Measurements from ENCODE around the gene FMNL1. TPM values are rescaled to one million over a fixed set of nuclear protein-coding genes. Genes with fewer than 3 reads are reported as not detected.

FMNL1 gene
- total and polyA plus RNA-seq, 3 donors from 2014 or later = 11.1 to 15.8 (median 13.9) TPM

- no peak overlapping the region for H3K4me3 ChIP-seq
- H3K27ac ChIP-seq = no peak overlapping the region
- H3K9me3 ChIP-seq = no peaks in the 10 kb centered on the region
- TF ChIP-seq, protein P1, sequence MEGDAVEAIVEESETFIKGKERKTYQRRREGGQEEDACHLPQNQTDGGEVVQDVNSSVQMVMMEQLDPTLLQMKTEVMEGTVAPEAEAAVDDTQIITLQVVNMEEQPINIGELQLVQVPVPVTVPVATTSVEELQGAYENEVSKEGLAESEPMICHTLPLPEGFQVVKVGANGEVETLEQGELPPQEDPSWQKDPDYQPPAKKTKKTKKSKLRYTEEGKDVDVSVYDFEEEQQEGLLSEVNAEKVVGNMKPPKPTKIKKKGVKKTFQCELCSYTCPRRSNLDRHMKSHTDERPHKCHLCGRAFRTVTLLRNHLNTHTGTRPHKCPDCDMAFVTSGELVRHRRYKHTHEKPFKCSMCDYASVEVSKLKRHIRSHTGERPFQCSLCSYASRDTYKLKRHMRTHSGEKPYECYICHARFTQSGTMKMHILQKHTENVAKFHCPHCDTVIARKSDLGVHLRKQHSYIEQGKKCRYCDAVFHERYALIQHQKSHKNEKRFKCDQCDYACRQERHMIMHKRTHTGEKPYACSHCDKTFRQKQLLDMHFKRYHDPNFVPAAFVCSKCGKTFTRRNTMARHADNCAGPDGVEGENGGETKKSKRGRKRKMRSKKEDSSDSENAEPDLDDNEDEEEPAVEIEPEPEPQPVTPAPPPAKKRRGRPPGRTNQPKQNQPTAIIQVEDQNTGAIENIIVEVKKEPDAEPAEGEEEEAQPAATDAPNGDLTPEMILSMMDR (IDR thresholded peaks at IDR 0.05) = no peak
- no peak for TF ChIP-seq POLR2A (IDR thresholded peaks at IDR 0.05)
- H3K36me3 ChIP-seq (ENCODE audit: low read depth, missing control alignments) = no peaks in the 10 kb centered on the region
- no peak for DNase-seq
- peaks cover 6% of the 10 kb centered on the region for H3K4me1 ChIP-seq
- intact Hi-C loops (cut with DNase I; ENCODE audit: low total_unique reads) = loop anchor here (10.0 kb wide), 1 partner anchor 151 kb away; no protein-coding TSS in a partner anchor
- 44 to 64% methylated on average over 4 to 8 of the region's 8 CpGs for WGBS, 2 donors
- H3K27me3 ChIP-seq = no peaks in the 10 kb centered on the region
Observed at GRCh38 chr17:45233423-45233924, 11.8 kb downstream of the FMNL1 start.

DNA sequence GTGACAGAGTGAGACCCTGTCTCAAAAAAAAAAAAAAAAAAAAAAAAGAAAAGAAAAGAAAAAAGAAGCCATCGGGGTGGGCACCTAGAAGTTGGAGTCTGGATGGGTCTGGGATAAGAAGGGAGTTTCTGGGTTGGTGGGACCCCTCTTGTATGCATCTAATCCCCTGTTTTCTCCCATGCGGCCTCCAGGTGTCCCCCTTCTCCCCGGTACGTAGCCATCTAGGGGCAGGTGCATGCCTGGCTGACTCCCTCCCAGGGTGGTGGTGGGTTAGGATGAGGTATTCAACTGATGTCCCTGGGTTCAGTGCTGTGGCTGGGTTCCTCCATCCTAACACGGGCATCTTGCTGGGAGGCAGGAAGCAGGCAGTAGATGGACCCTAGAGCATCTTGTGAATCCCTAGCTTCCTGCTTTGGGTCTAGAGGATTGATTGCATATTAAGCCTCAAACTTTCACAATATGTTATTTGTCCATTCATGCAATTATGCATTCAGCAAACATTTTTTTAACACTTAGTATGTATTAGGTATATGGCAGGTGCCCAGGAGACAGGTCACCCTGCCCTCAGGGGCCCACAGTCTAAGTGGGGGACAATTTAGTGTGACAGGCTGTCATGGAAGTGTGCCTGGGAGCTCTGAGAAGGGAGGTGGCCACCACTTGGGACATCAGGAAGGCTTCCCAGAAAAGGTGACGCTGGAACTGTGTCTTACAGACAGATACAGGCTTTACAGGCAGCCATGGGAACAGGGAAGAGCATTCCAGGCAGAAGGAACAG lies 13.1 kb downstream of the FMNL1 start:
- DNase-seq = no peak
- no peaks in the 10 kb centered on the region for H3K36me3 ChIP-seq (ENCODE audit: low read depth, missing control alignments)
- intact Hi-C loops (cut with DNase I; ENCODE audit: low total_unique reads) = loop anchor here (10.0 kb wide), 1 partner anchor 150 kb away; no protein-coding TSS in a partner anchor
- H3K27me3 ChIP-seq = no peaks in the 10 kb centered on the region
- TF ChIP-seq POLR2A (IDR thresholded peaks at IDR 0.05) = no peak
- TF ChIP-seq, protein P1 (IDR thresholded peaks at IDR 0.05) = no peak
- H3K9me3 ChIP-seq = no peaks in the 10 kb centered on the region
- no peak overlapping the region for H3K27ac ChIP-seq
- WGBS, 2 donors = 29 to 52% methylated on average over 5 to 6 of the region's 6 CpGs
- peaks cover 6% of the 10 kb centered on the region for H3K4me1 ChIP-seq
- H3K4me3 ChIP-seq = no peak overlapping the region

- H3K4me1 ChIP-seq = peaks cover 3% of the 10 kb centered on the region
- intact Hi-C loops (cut with DNase I; ENCODE audit: low total_unique reads) = loop anchor here (10.0 kb wide), 1 partner anchor 149 kb away; no protein-coding TSS in a partner anchor
- no peak overlapping the region for H3K27ac ChIP-seq
- H3K4me3 ChIP-seq = no peak overlapping the region
- WGBS, 2 donors = 42 to 60% methylated on average over 10 to 20 of the region's 20 CpGs
- H3K27me3 ChIP-seq = no peaks in the 10 kb centered on the region
- no peaks in the 10 kb centered on the region for H3K9me3 ChIP-seq
- no peaks in the 10 kb centered on the region for H3K36me3 ChIP-seq (ENCODE audit: low read depth, missing control alignments)
- TF ChIP-seq, protein P1 (IDR thresholded peaks at IDR 0.05) = peak; percentile 45 to 76 (median 74)
- TF ChIP-seq POLR2A (IDR thresholded peaks at IDR 0.05) = no peak
- peak; percentile 90 for DNase-seq
Observed at GRCh38 chr17:45235416-45236281, 14.0 kb downstream of the FMNL1 start.

DNA sequence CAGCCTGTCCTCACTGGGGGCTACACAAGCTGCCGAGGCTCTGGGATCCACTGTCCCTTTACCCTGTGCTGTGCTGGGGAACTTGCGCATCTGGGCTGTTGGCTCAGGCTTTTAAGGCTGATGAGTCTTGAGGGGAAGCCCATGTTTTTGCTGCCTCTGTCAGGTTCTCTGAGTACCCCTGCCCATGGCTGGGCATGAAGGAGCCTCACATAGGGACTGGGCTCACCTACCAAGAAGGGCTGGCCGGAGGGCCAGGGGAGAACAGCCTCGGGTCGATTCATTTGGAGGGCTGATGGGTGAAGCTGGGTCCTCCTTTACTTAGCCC lies 14.6 kb downstream of the FMNL1 start:
- intact Hi-C loops (cut with DNase I; ENCODE audit: low total_unique reads) = loop anchor here (10.0 kb wide), 1 partner anchor 149 kb away; no protein-coding TSS in a partner anchor
- H3K4me1 ChIP-seq = peaks cover 6% of the 10 kb centered on the region
- no peak for TF ChIP-seq POLR2A (IDR thresholded peaks at IDR 0.05)
- TF ChIP-seq, protein P1 (IDR thresholded peaks at IDR 0.05) = no peak
- no peaks in the 10 kb centered on the region for H3K36me3 ChIP-seq (ENCODE audit: low read depth, missing control alignments)
- no peak overlapping the region for H3K4me3 ChIP-seq
- H3K27me3 ChIP-seq = no peaks in the 10 kb centered on the region
- DNase-seq = no peak
- no peaks in the 10 kb centered on the region for H3K9me3 ChIP-seq
- WGBS, 2 donors = 90% methylated on average over 5 of the region's 5 CpGs; no CpG with 5 or more reads in 1 of the 2 donors
- H3K27ac ChIP-seq = no peak overlapping the region
